GM23338 (cell line): ENCODE results near the gene SDHAF2. TPM values are rescaled to one million over a fixed set of nuclear protein-coding genes. Genes with fewer than 3 reads are reported as not detected.

Source experiments
- ATAC-seq: fragments of 200-7000 bp; cut with Tn5 transposase; 3 replicates; pipeline ENCODE4 v1.9.1; 2020
- DNase-seq: peaks from one replicate; pipeline ENCODE4 v3.0.0-alpha.2; 2015; ENCODE audit warnings: low spot score
- H2AFZ ChIP-seq: fragments of 200-600 bp; sonication (generic); 2 replicates; pipeline ENCODE4 v1.8.0; 2016; ENCODE audit warnings: antibody characterized with exemption, mild to moderate bottlenecking, moderate library complexity
- H3F3A ChIP-seq: fragments of 200-600 bp; sonication (generic); replicated peaks from 2 replicates; pipeline ENCODE4 v1.8.0; 2017; ENCODE audit warnings: antibody characterized with exemption, mixed run types, low read depth
- H3K27ac ChIP-seq: fragments of 200-600 bp; sonication (generic); 2 replicates; pipeline ENCODE4 v1.6.1; 2016; ENCODE audit warnings: low read depth
- H3K27me3 ChIP-seq: fragments of 200-600 bp; sonication (generic); 2 replicates; pipeline ENCODE4 v1.8.0; 2016; ENCODE audit warnings: mild to moderate bottlenecking, mixed run types, moderate library complexity; ENCODE audit not compliant: insufficient read depth
- H3K36me3 ChIP-seq: fragments of 200-600 bp; sonication (generic); 2 replicates; pipeline ENCODE4 v1.8.0; 2016; ENCODE audit warnings: mild to moderate bottlenecking; ENCODE audit not compliant: insufficient read depth
- H3K4me1 ChIP-seq: fragments of 200-600 bp; sonication (generic); 2 replicates; pipeline ENCODE4 v1.8.0; 2016; ENCODE audit warnings: mild to moderate bottlenecking, moderate library complexity; ENCODE audit not compliant: insufficient read depth
- H3K4me2 ChIP-seq: fragments of 200-600 bp; sonication (generic); 2 replicates; pipeline ENCODE4 v1.7.1; 2017; ENCODE audit warnings: mixed run types
- H3K4me3 ChIP-seq: fragments of 200-600 bp; sonication (generic); 2 replicates; pipeline ENCODE4 v1.6.1; 2016; ENCODE audit warnings: mixed run types
- H3K79me2 ChIP-seq: fragments of 200-600 bp; sonication (generic); replicated peaks from 2 replicates; pipeline ENCODE4 v1.8.0; 2017; ENCODE audit warnings: mild to moderate bottlenecking; ENCODE audit not compliant: insufficient read depth
- H3K9me2 ChIP-seq: fragments of 200-600 bp; sonication (generic); 2 replicates; pipeline ENCODE4 v1.8.0; 2017; ENCODE audit not compliant: insufficient read depth
- H4K20me1 ChIP-seq: fragments of 200-600 bp; sonication (generic); replicated peaks from 2 replicates; pipeline ENCODE4 v1.8.0; 2017; ENCODE audit warnings: mild to moderate bottlenecking; ENCODE audit not compliant: insufficient read depth
- H3K27ac Mint-ChIP-seq: 2 replicates; pipeline ENCODE4 v1.8.0; 2020; ENCODE audit warnings: inconsistent platforms, mild to moderate bottlenecking, moderate library complexity, mixed read lengths
- H3K27me3 Mint-ChIP-seq: 3 replicates; pipeline ENCODE4 v1.8.0; 2022; ENCODE audit warnings: low read depth, mild to moderate bottlenecking, moderate library complexity, mixed read lengths, inconsistent platforms; ENCODE audit not compliant: insufficient read depth, poor library complexity
- H3K36me3 Mint-ChIP-seq: 3 replicates; pipeline ENCODE4 v1.8.0; 2021; ENCODE audit warnings: low read depth, mild to moderate bottlenecking, inconsistent platforms, moderate library complexity, mixed read lengths
- H3K4me1 Mint-ChIP-seq: 3 replicates; pipeline ENCODE4 v1.8.0; 2020; ENCODE audit warnings: mild to moderate bottlenecking, inconsistent platforms, mixed read lengths
- H3K4me3 Mint-ChIP-seq: 3 replicates; pipeline ENCODE4 v1.8.0; 2021; ENCODE audit warnings: moderate library complexity, mild to moderate bottlenecking, inconsistent platforms, mixed read lengths
- H3K9me3 Mint-ChIP-seq: 3 replicates; pipeline ENCODE4 v1.8.0; 2020; ENCODE audit warnings: moderate library complexity, mild to moderate bottlenecking, inconsistent platforms, mixed read lengths
- CREB1 ChIP-seq: fragments of 250-450 bp; sonication (Bioruptor Pico); IDR thresholded peaks from 2 replicates; pipeline ENCODE4 v1.5.0; 2020; ENCODE audit warnings: low read depth, mild to moderate bottlenecking, moderate library complexity
- EZH2 ChIP-seq: fragments of 200-600 bp; sonication (generic); IDR thresholded peaks from one replicate; pipeline ENCODE4 v1.8.0; 2017; ENCODE audit warnings: antibody characterized with exemption, mild to moderate bottlenecking, low read depth; ENCODE audit not compliant: unreplicated experiment
- EZH2phosphoT487 ChIP-seq: fragments of 200-600 bp; sonication (generic); IDR thresholded peaks from one replicate; pipeline ENCODE4 v1.8.1; 2018; ENCODE audit warnings: antibody characterized with exemption; ENCODE audit not compliant: unreplicated experiment
- JUNB ChIP-seq: IDR thresholded peaks from one replicate; pipeline ENCODE4 v1.6.1; 2016; ENCODE audit warnings: antibody characterized with exemption; ENCODE audit not compliant: unreplicated experiment
- NANOG ChIP-seq: IDR thresholded peaks from 2 replicates; pipeline ENCODE4 v1.6.1; 2016; ENCODE audit warnings: antibody characterized with exemption, borderline replicate concordance
- POLR2AphosphoS5 ChIP-seq: IDR thresholded peaks from 2 replicates; pipeline ENCODE4 v1.6.1; 2016; ENCODE audit warnings: antibody characterized with exemption, low read depth
- ZNF114 ChIP-seq: fragments of 250-450 bp; sonication (Bioruptor Pico); IDR thresholded peaks from 2 replicates; pipeline ENCODE4 v1.5.0; 2020; ENCODE audit warnings: mild to moderate bottlenecking, moderate library complexity
- ZNF331 ChIP-seq: fragments of 250-450 bp; sonication (Bioruptor Pico); IDR thresholded peaks from 2 replicates; pipeline ENCODE4 v1.5.0; 2020; ENCODE audit warnings: low read depth, mild to moderate bottlenecking, moderate library complexity
- ZNF462 ChIP-seq: fragments of 250-450 bp; sonication (Bioruptor Pico); IDR thresholded peaks from 2 replicates; pipeline ENCODE4 v1.5.0; 2020; ENCODE audit warnings: mild to moderate bottlenecking, moderate library complexity
- long read RNA-seq: library from polyadenylated mRNA; unstranded; transcript quantifications from one replicate; pipeline ENCODE4 v2.0.0, GENCODE V29; 2020; ENCODE audit not compliant: unreplicated experiment
- polyA plus RNA-seq: library from polyadenylated mRNA; unstranded; fragments of >200 nt; fragmentation: Nextera tagmentation; extraction: Ambion mirVana; gene quantifications from 2 replicates; pipeline ENCODE4 v1.2.1, GENCODE V29; 2016
- total RNA-seq: library from RNA; depleted of rRNA; stranded (reverse); fragments of >200 nt; shearing (Covaris generic); gene quantifications from 2 replicates; pipeline ENCODE4 v1.2.3, GENCODE V29; 2014; rRNA removed
- TF ChIP-seq, protein P1 (sequence below): IDR thresholded peaks from one replicate; pipeline ENCODE4 v1.6.1; 2018; ENCODE audit warnings: antibody characterized with exemption; ENCODE audit not compliant: unreplicated experiment
- TF ChIP-seq, protein P2 (sequence below): IDR thresholded peaks from 2 replicates; pipeline ENCODE4 v1.6.1; 2016; ENCODE audit warnings: antibody characterized with exemption

SDHAF2 gene
- 37.6 and 57.0 TPM in 2 replicates for total RNA-seq
- polyA plus RNA-seq: 53.8 and 55.0 TPM in 2 replicates
- long read RNA-seq, transcript SDHAF2-201 (4 exons, 2,033 nt): major isoform, 37 of 47 reads
- long read RNA-seq, partial matches to known transcripts: 3 of 47 reads
- long read RNA-seq, other reads (novel, unspliced or antisense): 1 of 47 reads

DNA sequence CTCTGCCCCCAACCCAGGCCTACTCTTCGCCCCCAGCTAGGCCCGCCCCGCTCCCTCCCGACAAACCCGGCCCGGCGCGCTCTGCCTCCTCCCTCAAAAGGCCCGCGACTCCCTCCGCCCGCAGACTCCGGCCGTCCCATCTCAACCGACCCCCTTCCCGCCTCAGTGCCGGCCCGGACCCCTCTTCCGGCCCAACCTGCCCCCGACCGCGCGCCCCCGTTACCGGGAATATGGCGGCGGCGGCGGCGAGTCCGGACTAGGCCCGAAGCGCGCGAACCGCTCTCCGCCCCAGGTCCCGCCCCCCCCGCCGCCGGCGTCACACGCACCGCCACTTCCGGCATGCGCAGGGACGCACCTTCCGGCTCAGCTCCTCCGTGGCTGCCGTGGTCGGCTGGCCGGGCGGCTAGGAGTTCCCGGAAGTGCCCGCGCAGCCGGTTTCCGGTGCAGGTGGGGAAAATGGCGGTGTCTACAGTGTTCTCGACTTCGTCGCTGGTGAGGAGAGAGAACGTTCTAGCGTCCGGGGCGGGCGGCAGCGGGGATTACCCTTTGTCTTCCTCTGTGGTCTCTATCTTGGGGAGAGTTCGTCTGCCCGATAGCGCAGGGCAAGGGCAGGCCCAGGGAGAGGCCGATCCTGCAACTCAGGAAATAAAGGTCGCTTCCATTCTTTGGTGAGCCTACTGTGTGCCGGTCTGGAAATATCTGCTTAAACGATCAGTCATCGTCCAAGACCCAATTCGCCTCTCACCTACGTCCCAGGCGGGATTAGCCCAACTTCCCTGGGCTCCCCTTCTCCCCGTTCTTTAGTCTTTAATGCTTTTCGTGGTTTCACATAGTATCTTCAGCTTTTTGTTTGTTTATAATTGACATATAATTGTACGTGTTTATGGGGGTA lies at the start of gene SDHAF2, which contains the start of gene CPSF7:
Gene SDHAF2 (plus strand): TSS at position 434 of the 892 bp plus-strand sequence. CDS start 23 bp downstream, at position 457.
Gene CPSF7 (minus strand): TSS at position 285 of the 892 bp plus-strand sequence. CDS start 740 bp downstream, outside the sequence.
- Histone ChIP-seq H3K36me3 (peaks cover 44% of the 10 kb centered on the region), H2AFZ (peak within 1 kb of the TSS; percentile 95; the same call in 1 of the 2 replicates), H3K27me3 (no peaks in the 10 kb centered on the region), H3F3A (peaks cover 49% of the 10 kb centered on the region), H3K4me3 (peak within 1 kb of the TSS; percentile 82), H3K4me1 (peaks cover 17% of the 10 kb centered on the region), H3K9me2 (no peaks in the 10 kb centered on the region), H3K79me2 (peaks cover 91% of the 10 kb centered on the region), H3K4me2 (peak within 1 kb of the TSS; percentile 88), H4K20me1 (peaks cover 38% of the 10 kb centered on the region), H3K27ac (peak within 1 kb of the TSS; percentile 99)
- H3K4me1 Mint-ChIP-seq: peaks cover 15% of the 10 kb centered on the region
- H3K4me3 Mint-ChIP-seq: peak within 1 kb of the TSS; percentile 98
- H3K27me3 Mint-ChIP-seq: peaks cover 13% of the 10 kb centered on the region
- ATAC-seq: peak; percentile 93
- H3K9me3 Mint-ChIP-seq: no peaks in the 10 kb centered on the region; the same call in 2 of the 3 replicates
- peak within 1 kb of the TSS; percentile 99 for H3K27ac Mint-ChIP-seq
- peak; percentile 98 for DNase-seq
- TF ChIP-seq ZNF462 (CRISPR knock-in tag) (no peak), EZH2 (no peak), POLR2AphosphoS5 (peak; percentile 87), NANOG (no peak), ZNF331 (CRISPR knock-in tag) (no peak), CREB1 (CRISPR knock-in tag) (peak; percentile 91), EZH2phosphoT487 (no peak), JUNB (no peak), ZNF114 (CRISPR knock-in tag) (no peak)
- TF ChIP-seq, protein P1, sequence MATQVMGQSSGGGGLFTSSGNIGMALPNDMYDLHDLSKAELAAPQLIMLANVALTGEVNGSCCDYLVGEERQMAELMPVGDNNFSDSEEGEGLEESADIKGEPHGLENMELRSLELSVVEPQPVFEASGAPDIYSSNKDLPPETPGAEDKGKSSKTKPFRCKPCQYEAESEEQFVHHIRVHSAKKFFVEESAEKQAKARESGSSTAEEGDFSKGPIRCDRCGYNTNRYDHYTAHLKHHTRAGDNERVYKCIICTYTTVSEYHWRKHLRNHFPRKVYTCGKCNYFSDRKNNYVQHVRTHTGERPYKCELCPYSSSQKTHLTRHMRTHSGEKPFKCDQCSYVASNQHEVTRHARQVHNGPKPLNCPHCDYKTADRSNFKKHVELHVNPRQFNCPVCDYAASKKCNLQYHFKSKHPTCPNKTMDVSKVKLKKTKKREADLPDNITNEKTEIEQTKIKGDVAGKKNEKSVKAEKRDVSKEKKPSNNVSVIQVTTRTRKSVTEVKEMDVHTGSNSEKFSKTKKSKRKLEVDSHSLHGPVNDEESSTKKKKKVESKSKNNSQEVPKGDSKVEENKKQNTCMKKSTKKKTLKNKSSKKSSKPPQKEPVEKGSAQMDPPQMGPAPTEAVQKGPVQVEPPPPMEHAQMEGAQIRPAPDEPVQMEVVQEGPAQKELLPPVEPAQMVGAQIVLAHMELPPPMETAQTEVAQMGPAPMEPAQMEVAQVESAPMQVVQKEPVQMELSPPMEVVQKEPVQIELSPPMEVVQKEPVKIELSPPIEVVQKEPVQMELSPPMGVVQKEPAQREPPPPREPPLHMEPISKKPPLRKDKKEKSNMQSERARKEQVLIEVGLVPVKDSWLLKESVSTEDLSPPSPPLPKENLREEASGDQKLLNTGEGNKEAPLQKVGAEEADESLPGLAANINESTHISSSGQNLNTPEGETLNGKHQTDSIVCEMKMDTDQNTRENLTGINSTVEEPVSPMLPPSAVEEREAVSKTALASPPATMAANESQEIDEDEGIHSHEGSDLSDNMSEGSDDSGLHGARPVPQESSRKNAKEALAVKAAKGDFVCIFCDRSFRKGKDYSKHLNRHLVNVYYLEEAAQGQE: peak; percentile 6
- TF ChIP-seq, protein P2, sequence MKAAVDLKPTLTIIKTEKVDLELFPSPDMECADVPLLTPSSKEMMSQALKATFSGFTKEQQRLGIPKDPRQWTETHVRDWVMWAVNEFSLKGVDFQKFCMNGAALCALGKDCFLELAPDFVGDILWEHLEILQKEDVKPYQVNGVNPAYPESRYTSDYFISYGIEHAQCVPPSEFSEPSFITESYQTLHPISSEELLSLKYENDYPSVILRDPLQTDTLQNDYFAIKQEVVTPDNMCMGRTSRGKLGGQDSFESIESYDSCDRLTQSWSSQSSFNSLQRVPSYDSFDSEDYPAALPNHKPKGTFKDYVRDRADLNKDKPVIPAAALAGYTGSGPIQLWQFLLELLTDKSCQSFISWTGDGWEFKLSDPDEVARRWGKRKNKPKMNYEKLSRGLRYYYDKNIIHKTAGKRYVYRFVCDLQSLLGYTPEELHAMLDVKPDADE: peak; percentile 80
- peaks cover 51% of the 10 kb centered on the region for H3K36me3 Mint-ChIP-seq
